Mesothelial cell of epicardium (in vitro differentiated cells): ENCODE data around the gene HMGN4. TPM values are rescaled to one million over a fixed set of nuclear protein-coding genes. Genes with fewer than 3 reads are reported as not detected.
A peak's percentile ranks its signal among the peaks of the same experiment; 100 is the strongest.

Experiments
- DNase-seq, 2 experiments: peaks; one replicate each; pipeline ENCODE4 v3.0.0; 2021; ENCODE audit warnings: low spot score in 2 of 2; ENCODE audit not compliant: unreplicated experiment in 2 of 2
- H3K27ac Mint-ChIP-seq: 2 replicates; pipeline ENCODE4 v1.8.0; 2021; ENCODE audit warnings: mixed read lengths
- H3K27me3 Mint-ChIP-seq: 2 replicates; pipeline ENCODE4 v1.8.0; 2021; ENCODE audit warnings: low read depth, mixed read lengths
- H3K36me3 Mint-ChIP-seq: 2 replicates; pipeline ENCODE4 v1.8.0; 2021; ENCODE audit warnings: mixed read lengths
- H3K4me1 Mint-ChIP-seq: 2 replicates; pipeline ENCODE4 v1.8.0; 2021; ENCODE audit warnings: mixed read lengths
- H3K4me3 Mint-ChIP-seq: 2 replicates; pipeline ENCODE4 v1.8.0; 2021; ENCODE audit warnings: mild to moderate bottlenecking, moderate library complexity, mixed read lengths
- H3K9me3 Mint-ChIP-seq: 2 replicates; pipeline ENCODE4 v1.8.0; 2021; ENCODE audit warnings: mixed read lengths
- total RNA-seq: library from RNA; stranded (reverse); gene quantifications from 3 replicates; pipeline ENCODE4 v1.2.1, GENCODE V29; 2021
- TF ChIP-seq, protein P1 (sequence below): fragments of 200-600 bp; sonication (generic); IDR thresholded peaks from one replicate; pipeline ENCODE4 v1.5.0; 2021; ENCODE audit warnings: antibody characterized with exemption; ENCODE audit not compliant: unreplicated experiment

Gene HMGN4
- total RNA-seq = 49.4 to 60.5 TPM (median 54.1 TPM) in 3 replicates

DNA sequence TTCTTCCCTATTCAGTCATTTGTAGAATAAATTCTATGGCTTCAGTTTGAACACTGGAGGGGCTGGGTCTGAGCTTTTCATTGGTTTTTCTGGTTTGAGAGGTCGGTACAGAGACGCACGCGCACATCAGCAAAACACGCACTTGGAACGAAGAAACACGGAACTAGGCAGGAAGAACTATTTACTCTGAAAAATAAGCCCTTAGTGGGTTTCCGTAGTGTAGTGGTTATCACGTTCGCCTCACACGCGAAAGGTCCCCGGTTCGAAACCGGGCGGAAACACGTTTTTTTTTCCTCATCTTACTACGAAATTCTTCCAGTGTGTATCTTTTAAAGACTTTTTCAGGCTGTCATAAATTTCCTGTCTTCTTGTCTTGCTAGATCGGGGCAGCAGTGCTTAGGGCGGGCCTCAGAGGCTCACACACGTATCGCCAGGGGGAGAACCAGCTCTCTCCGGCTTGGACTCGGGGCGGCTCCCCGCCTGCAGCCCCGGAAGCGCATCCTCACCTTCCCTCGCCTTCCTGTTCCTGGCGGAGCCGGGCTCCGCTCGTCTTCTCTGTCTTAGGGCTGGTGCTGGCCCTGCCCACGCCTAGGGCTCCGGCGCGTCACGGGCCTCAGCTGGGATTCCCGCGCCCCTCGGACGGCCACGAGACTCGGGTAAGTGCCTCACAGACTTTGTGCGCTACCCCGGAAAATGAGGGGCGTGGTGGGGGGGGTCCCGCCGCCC is at the start of gene HMGN4:
Gene HMGN4, plus strand, starts transcription at position 521 of the 726 bp plus-strand sequence. CDS start 6,841 bp downstream, outside the sequence.
- H3K27ac Mint-ChIP-seq = peak within 1 kb of the TSS; percentile 98

DNA sequence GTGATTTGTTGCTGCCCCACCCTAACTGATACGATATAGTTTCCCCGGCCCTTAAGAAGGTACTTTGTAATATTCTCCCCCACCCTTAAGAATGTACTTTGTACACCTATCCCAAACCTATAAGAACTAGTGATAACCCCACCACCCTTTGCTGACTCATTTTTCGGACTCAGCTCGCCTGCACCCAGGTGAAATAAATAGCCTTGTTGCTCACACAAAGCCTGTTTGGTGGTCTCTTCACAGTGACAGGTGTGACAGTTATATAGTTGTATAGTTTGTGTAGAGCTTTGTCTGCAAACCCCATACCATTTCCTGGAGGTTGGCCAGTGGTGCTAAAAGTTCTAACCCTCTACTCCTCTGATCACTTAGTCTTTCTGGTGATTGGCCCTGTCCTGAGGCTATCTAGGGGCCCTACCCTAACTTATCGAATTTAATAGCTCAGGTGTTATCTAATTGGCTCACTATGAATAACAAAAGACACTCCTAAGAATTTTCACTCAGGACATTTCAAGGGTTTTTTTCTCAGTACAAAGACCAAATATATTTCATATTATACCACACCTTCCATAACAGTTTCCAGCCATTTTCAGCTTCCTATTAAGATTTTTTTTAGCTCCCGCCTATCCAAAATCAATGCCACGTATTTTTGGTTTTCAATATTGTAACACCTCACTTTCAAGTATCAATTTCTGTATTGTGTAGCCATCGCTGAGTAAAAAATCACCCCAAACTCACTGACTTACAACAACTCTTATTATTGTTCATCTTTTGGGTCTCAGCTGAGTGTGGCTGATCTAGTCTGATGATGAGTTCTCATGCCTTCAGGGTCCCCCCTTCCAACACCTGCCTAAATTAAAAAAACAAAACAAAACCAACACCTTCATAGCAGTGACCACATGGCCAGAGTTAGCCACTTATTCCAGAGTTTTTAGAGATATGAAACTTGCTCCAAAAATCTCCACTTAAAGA is 47.9 kb upstream of the HMGN4 start:
- peaks cover 15% of the 10 kb centered on the region for H3K4me1 Mint-ChIP-seq
- H3K9me3 Mint-ChIP-seq = peaks cover 10% of the 10 kb centered on the region
- TF ChIP-seq, protein P1, sequence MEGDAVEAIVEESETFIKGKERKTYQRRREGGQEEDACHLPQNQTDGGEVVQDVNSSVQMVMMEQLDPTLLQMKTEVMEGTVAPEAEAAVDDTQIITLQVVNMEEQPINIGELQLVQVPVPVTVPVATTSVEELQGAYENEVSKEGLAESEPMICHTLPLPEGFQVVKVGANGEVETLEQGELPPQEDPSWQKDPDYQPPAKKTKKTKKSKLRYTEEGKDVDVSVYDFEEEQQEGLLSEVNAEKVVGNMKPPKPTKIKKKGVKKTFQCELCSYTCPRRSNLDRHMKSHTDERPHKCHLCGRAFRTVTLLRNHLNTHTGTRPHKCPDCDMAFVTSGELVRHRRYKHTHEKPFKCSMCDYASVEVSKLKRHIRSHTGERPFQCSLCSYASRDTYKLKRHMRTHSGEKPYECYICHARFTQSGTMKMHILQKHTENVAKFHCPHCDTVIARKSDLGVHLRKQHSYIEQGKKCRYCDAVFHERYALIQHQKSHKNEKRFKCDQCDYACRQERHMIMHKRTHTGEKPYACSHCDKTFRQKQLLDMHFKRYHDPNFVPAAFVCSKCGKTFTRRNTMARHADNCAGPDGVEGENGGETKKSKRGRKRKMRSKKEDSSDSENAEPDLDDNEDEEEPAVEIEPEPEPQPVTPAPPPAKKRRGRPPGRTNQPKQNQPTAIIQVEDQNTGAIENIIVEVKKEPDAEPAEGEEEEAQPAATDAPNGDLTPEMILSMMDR = no peak
- peaks cover 6% of the 10 kb centered on the region for H3K27me3 Mint-ChIP-seq
- H3K27ac Mint-ChIP-seq = no peak overlapping the region
- H3K4me3 Mint-ChIP-seq = no peak overlapping the region
- H3K36me3 Mint-ChIP-seq = peaks cover 6% of the 10 kb centered on the region
- DNase-seq = no peak

More for the DNA sequence above, at the start of gene HMGN4:
- H3K9me3 Mint-ChIP-seq = no peaks in the 10 kb centered on the region
- peaks cover 10% of the 10 kb centered on the region for H3K36me3 Mint-ChIP-seq
- TF ChIP-seq, protein P1 = no peak
- peak; percentile 62 to 81 for DNase-seq
- no peaks in the 10 kb centered on the region for H3K27me3 Mint-ChIP-seq
- peaks cover 39% of the 10 kb centered on the region for H3K4me1 Mint-ChIP-seq
- H3K4me3 Mint-ChIP-seq = peak within 1 kb of the TSS; percentile 82

DNA sequence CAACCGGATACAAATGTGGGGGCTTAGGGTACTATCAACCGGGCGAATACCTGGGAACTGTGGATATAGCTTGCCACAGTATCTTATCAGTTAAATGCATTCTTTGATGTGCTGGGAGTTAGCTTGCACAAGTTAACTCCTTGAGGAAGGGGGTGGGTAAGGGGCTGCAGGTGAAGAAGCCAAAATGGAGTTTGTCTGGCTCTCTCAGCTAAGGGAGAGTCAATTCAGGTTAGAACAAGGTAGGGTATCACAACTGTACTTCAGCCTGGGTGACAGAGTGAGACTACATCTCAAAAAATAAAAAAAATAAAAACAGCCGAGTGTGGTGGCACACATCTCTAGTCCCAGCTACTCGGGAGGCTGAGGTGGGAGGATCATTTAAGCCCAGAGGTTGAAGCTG is 46.6 kb upstream of the HMGN4 start:
- H3K9me3 Mint-ChIP-seq = peaks cover 10% of the 10 kb centered on the region
- TF ChIP-seq, protein P1 = no peak
- H3K4me3 Mint-ChIP-seq = no peak overlapping the region
- DNase-seq = no peak
- H3K36me3 Mint-ChIP-seq = peaks cover 6% of the 10 kb centered on the region
- H3K27me3 Mint-ChIP-seq = peaks cover 13% of the 10 kb centered on the region
- peak overlapping the region; percentile 47 for H3K27ac Mint-ChIP-seq
- H3K4me1 Mint-ChIP-seq = peaks cover 15% of the 10 kb centered on the region

DNA sequence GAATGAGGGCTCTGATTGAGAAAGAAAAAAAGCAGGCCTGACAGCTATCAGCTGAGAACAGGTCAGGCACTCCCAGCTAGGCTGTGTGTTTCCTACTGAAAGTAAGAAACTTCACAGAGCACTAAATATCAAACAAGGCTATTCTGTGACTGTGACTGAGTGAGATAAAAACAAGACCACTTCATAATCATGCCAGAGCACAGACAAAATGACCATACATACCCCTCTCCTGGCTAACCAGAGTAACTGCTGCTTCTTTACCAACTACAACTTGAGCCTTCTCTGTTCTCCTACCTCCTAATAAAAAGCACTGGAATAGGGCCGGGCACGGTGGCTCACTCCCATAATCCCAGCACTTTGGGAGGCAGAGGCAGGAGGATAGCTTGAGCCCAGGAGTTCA is 44.9 kb upstream of the HMGN4 start:
- peaks cover 15% of the 10 kb centered on the region for H3K4me1 Mint-ChIP-seq
- no peak overlapping the region for H3K4me3 Mint-ChIP-seq
- H3K27me3 Mint-ChIP-seq = peaks cover 16% of the 10 kb centered on the region
- H3K27ac Mint-ChIP-seq = no peak overlapping the region
- H3K9me3 Mint-ChIP-seq = no peaks in the 10 kb centered on the region
- DNase-seq = no peak
- TF ChIP-seq, protein P1 = no peak
- H3K36me3 Mint-ChIP-seq = no peaks in the 10 kb centered on the region

DNA sequence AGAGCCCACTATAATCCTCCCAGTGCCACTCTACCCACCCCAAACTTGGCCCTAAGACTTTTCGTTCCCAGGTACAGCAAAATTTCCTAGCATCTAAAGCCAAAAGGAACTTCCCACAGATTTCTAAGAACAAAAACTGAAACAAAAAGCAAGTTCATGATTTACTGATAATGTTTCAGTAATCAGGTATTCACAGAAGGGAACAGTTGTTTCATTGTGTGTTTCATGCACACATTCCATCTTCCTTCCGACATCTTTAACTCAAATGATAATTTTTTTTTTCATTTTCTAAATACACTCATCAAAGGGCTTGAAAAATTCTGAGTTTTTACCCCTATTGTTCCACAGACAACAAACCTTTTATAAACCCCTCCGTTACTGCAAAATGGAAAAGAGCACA is 44.0 kb upstream of the HMGN4 start:
- Mint-ChIP-seq H3K9me3 (no peaks in the 10 kb centered on the region), H3K27ac (no peak overlapping the region), H3K4me3 (no peak overlapping the region), H3K4me1 (peaks cover 15% of the 10 kb centered on the region), H3K36me3 (no peaks in the 10 kb centered on the region), H3K27me3 (peaks cover 19% of the 10 kb centered on the region)
- DNase-seq = no peak
- TF ChIP-seq, protein P1 = no peak
